Ishikawa (cell line): Measurements from ENCODE around the gene COL4A2.

Experiments used
- CEBPB ChIP-seq: IDR thresholded peaks from 2 replicates; pipeline ENCODE4 v1.6.1; 2012
- CREB1 ChIP-seq: IDR thresholded peaks from 2 replicates; pipeline ENCODE4 v1.6.1; 2012; ENCODE audit warnings: low read depth
- EP300 ChIP-seq: IDR thresholded peaks from 2 replicates; pipeline ENCODE4 v1.6.1; 2012; ENCODE audit warnings: borderline replicate concordance
- FOXM1 ChIP-seq: IDR thresholded peaks from 2 replicates; pipeline ENCODE4 v1.6.1; 2012; ENCODE audit warnings: low read depth, borderline replicate concordance
- MAX ChIP-seq: IDR thresholded peaks from 2 replicates; pipeline ENCODE4 v1.6.1; 2012
- NFIC ChIP-seq: IDR thresholded peaks from 2 replicates; pipeline ENCODE4 v1.6.1; 2012
- RAD21 ChIP-seq: IDR thresholded peaks from 2 replicates; pipeline ENCODE4 v1.6.1; 2012; ENCODE audit warnings: low read depth
- TAF1 ChIP-seq: IDR thresholded peaks from 2 replicates; pipeline ENCODE4 v1.6.1; 2012; ENCODE audit warnings: low read depth, mild to moderate bottlenecking
- TCF12 ChIP-seq: IDR thresholded peaks from 2 replicates; pipeline ENCODE4 v1.6.1; 2012; ENCODE audit warnings: low read depth
- USF1 ChIP-seq: IDR thresholded peaks from 2 replicates; pipeline ENCODE4 v1.6.1; 2012
- ZBTB7A ChIP-seq: IDR thresholded peaks from 2 replicates; pipeline ENCODE4 v1.6.1; 2012; ENCODE audit warnings: low read depth

GRCh38 chr13:110312339-110313031 lies 5.4 kb downstream of the COL4A2 start:
- TF ChIP-seq TAF1 (no peak), RAD21 (no peak), ZBTB7A (no peak), TCF12 (no peak), MAX (no peak), CEBPB (no peak), USF1 (no peak), EP300 (no peak), NFIC (no peak), CREB1 (no peak), FOXM1 (no peak)
